Measurements from ENCODE around the gene VPS37C. TPM values are rescaled to one million over a fixed set of nuclear protein-coding genes. Genes with fewer than 3 reads are reported as not detected.

VPS37C gene
- total RNA-seq, 4 donors from 2014 or later: 8.6 to 23.3 (median 20.5) TPM

GRCh38 chr11:61082931-61083531 is 78.2 kb downstream of the VPS37C start:
- 72% methylated on average over 14 of the region's 14 CpGs; no CpG with 5 or more reads in 1 of the 2 donors for WGBS, 2 donors (ENCODE audit: low coverage in 1 of 2)
- intact Hi-C loops (cut with DNase I; ENCODE audit: low total_unique reads): no loop called here
- Histone ChIP-seq H3K27ac (peak overlapping the region in 3 of 4 donors; percentile 14 to 41 (median 27)), H3K4me3 (no peak overlapping the region), H3K9me3 (no peaks in the 10 kb centered on the region), H3K36me3 (no peaks in the 10 kb centered on the region), H3K27me3 (no peaks in the 10 kb centered on the region), H3K4me1 (peaks cover 0 to 10% (median 2%) of the 10 kb centered on the region in 4 donors)
- no peak for DNase-seq
- in situ Hi-C loops (cut with MboI; ENCODE audit: low pct_ligation_motif_present in 1 of 4, low pct_unique_long_range_greater_than_20kb in 1 of 4, low sequenced_read_pairs in 3 of 4): no loop called here
- no peak for TF ChIP-seq POLR2AphosphoS5 (IDR thresholded peaks at IDR 0.05)
- TF ChIP-seq EP300 (IDR thresholded peaks at IDR 0.05; ENCODE audit: low read depth): no peak
- no peak for TF ChIP-seq POLR2A (IDR thresholded peaks at IDR 0.05)
- no peak for TF ChIP-seq CTCF (IDR thresholded peaks at IDR 0.05)

- DNase-seq: no peak
- peaks cover 0 to 10% (median 2%) of the 10 kb centered on the region in 4 donors for H3K4me1 ChIP-seq
- intact Hi-C loops (cut with DNase I; ENCODE audit: low total_unique reads): no loop called here
- peak overlapping the region in 2 of 4 donors; percentile 27 to 41 for H3K27ac ChIP-seq
- no peak overlapping the region for H3K4me3 ChIP-seq
- 52% methylated on average over 18 of the region's 18 CpGs; no CpG with 5 or more reads in 1 of the 2 donors for WGBS, 2 donors (ENCODE audit: low coverage in 1 of 2)
- no peaks in the 10 kb centered on the region for H3K27me3 ChIP-seq
- in situ Hi-C loops (cut with MboI; ENCODE audit: low pct_ligation_motif_present in 1 of 4, low pct_unique_long_range_greater_than_20kb in 1 of 4, low sequenced_read_pairs in 3 of 4): no loop called here
- H3K36me3 ChIP-seq: no peaks in the 10 kb centered on the region
- H3K9me3 ChIP-seq: no peaks in the 10 kb centered on the region
- TF ChIP-seq POLR2A (IDR thresholded peaks at IDR 0.05) (no peak), POLR2AphosphoS5 (IDR thresholded peaks at IDR 0.05) (no peak), EP300 (IDR thresholded peaks at IDR 0.05; ENCODE audit: low read depth) (no peak), CTCF (IDR thresholded peaks at IDR 0.05) (no peak)
Observed at GRCh38 chr11:61082062-61082870, 79.0 kb downstream of the VPS37C start.

GRCh38 chr11:61080986-61081590 is 80.1 kb downstream of the VPS37C start:
- H3K27ac ChIP-seq: peak overlapping the region in 1 of 4 donors; percentile 8
- H3K4me3 ChIP-seq: no peak overlapping the region
- no peaks in the 10 kb centered on the region for H3K27me3 ChIP-seq
- no peaks in the 10 kb centered on the region for H3K9me3 ChIP-seq
- in situ Hi-C loops (cut with MboI; ENCODE audit: low pct_ligation_motif_present in 1 of 4, low pct_unique_long_range_greater_than_20kb in 1 of 4, low sequenced_read_pairs in 3 of 4) (no loop called here), intact Hi-C loops (cut with DNase I; ENCODE audit: low total_unique reads) (no loop called here)
- DNase-seq: no peak
- peaks cover 0 to 10% (median 2%) of the 10 kb centered on the region in 4 donors for H3K4me1 ChIP-seq
- WGBS, 2 donors (ENCODE audit: low coverage in 1 of 2): 88 to 100% methylated on average over 1 to 11 of the region's 11 CpGs
- no peaks in the 10 kb centered on the region for H3K36me3 ChIP-seq
- no peak for TF ChIP-seq CTCF (IDR thresholded peaks at IDR 0.05)
- TF ChIP-seq EP300 (IDR thresholded peaks at IDR 0.05; ENCODE audit: low read depth): no peak
- TF ChIP-seq POLR2AphosphoS5 (IDR thresholded peaks at IDR 0.05): no peak
- TF ChIP-seq POLR2A (IDR thresholded peaks at IDR 0.05): no peak

- in situ Hi-C loops (cut with MboI; ENCODE audit: low pct_ligation_motif_present in 1 of 4, low pct_unique_long_range_greater_than_20kb in 1 of 4, low sequenced_read_pairs in 3 of 4): no loop called here
- H3K27ac ChIP-seq: no peak overlapping the region
- TF ChIP-seq POLR2A (IDR thresholded peaks at IDR 0.05) (no peak), POLR2AphosphoS5 (IDR thresholded peaks at IDR 0.05) (no peak), EP300 (IDR thresholded peaks at IDR 0.05; ENCODE audit: low read depth) (no peak), CTCF (IDR thresholded peaks at IDR 0.05) (no peak)
- H3K36me3 ChIP-seq: no peaks in the 10 kb centered on the region
- H3K4me1 ChIP-seq: peaks cover 0 to 14% (median 4%) of the 10 kb centered on the region in 4 donors
- WGBS, 2 donors (ENCODE audit: low coverage in 1 of 2): 89 to 96% methylated on average over 5 to 8 of the region's 8 CpGs
- H3K27me3 ChIP-seq: no peaks in the 10 kb centered on the region
- no peaks in the 10 kb centered on the region for H3K9me3 ChIP-seq
- intact Hi-C loops (cut with DNase I; ENCODE audit: low total_unique reads): no loop called here
- no peak for DNase-seq
- H3K4me3 ChIP-seq: no peak overlapping the region
Observed at GRCh38 chr11:61080526-61080925, 80.7 kb downstream of the VPS37C start.

Measured in transverse colon (tissue), 4 donors.